ENCODE data around the gene ITGA1. TPM values are rescaled to one million over a fixed set of nuclear protein-coding genes. Genes with fewer than 3 reads are reported as not detected.

Gene ITGA1
- polyA plus RNA-seq, 1 donor (not counting 4 experiments of a cell fraction or from before 2014, with no cell fraction given) = 1.4 TPM

DNA sequence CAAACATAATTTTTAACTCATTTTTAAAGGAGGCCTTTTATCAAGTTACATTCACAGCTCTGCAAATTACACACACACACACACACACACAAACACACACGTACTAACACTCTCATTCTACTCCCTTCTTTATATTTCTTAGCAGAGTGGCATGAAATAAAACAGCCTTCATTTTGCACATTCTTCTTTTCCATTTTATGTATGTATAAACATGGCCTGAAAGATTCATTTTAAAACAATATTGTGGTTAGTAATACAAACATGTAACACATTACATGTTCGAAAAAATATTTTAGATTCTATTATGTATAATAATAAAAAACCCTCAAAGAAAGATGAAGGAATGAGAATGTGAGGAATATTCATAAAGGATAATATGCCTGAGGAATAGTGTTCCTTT is 115.4 kb downstream of the ITGA1 start:
- Histone ChIP-seq H3K4me2 (ENCODE audit: control insufficient read depth, extremely low read depth, insufficient read depth, low read depth, low read length) (no peak overlapping the region), H3K27ac (ENCODE audit: control insufficient read depth, insufficient read depth, low read length) (no peak overlapping the region), H3K27me3 (ENCODE audit: control insufficient read depth, extremely low read depth, insufficient read depth, low read length) (no peaks in the 10 kb centered on the region), H3K36me3 (ENCODE audit: control insufficient read depth in 2 of 2, extremely low read depth in 1 of 2, insufficient read depth in 2 of 2, low read length in 2 of 2) (no peaks in the 10 kb centered on the region), H3K9me3 (ENCODE audit: control insufficient read depth, low read depth, low read length) (no peaks in the 10 kb centered on the region), H4K20me1 (ENCODE audit: control insufficient read depth, extremely low read depth, insufficient read depth, low read length) (no peaks in the 10 kb centered on the region), H3K9me1 (ENCODE audit: control insufficient read depth, extremely low read depth, insufficient read depth, low read length) (no peaks in the 10 kb centered on the region), H2AFZ (ENCODE audit: control insufficient read depth, low read length) (no peak overlapping the region), H3K79me2 (ENCODE audit: control insufficient read depth, insufficient read depth, low read length) (no peaks in the 10 kb centered on the region), H3K4me3 (ENCODE audit: control insufficient read depth in 2 of 3, extremely low read depth in 1 of 3, insufficient read depth in 2 of 3, low read depth in 1 of 3, low read length in 3 of 3) (no peak overlapping the region), H3K4me1 (ENCODE audit: control insufficient read depth, extremely low read depth, insufficient read depth, low read length) (no peaks in the 10 kb centered on the region), H3K9ac (ENCODE audit: control insufficient read depth, extremely low read depth, insufficient read depth, low read length) (no peak overlapping the region)
- DNase-seq (ENCODE audit: low read depth, low spot score) = no peak
- TF ChIP-seq EZH2 (IDR thresholded peaks at IDR 0.05; ENCODE audit: low read length) = no peak
- TF ChIP-seq, protein P1, sequence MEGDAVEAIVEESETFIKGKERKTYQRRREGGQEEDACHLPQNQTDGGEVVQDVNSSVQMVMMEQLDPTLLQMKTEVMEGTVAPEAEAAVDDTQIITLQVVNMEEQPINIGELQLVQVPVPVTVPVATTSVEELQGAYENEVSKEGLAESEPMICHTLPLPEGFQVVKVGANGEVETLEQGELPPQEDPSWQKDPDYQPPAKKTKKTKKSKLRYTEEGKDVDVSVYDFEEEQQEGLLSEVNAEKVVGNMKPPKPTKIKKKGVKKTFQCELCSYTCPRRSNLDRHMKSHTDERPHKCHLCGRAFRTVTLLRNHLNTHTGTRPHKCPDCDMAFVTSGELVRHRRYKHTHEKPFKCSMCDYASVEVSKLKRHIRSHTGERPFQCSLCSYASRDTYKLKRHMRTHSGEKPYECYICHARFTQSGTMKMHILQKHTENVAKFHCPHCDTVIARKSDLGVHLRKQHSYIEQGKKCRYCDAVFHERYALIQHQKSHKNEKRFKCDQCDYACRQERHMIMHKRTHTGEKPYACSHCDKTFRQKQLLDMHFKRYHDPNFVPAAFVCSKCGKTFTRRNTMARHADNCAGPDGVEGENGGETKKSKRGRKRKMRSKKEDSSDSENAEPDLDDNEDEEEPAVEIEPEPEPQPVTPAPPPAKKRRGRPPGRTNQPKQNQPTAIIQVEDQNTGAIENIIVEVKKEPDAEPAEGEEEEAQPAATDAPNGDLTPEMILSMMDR (optimal IDR thresholded peaks at IDR 0.05 in 1 of 3, IDR thresholded peaks at IDR 0.05 in 1 of 3, conservative IDR thresholded peaks at IDR 0.05 in 1 of 3; ENCODE audit: extremely low read depth in 1 of 3, insufficient read depth in 2 of 3, low read length in 3 of 3) = no peak
- no peak for FAIRE-seq
- dilution Hi-C loops (cut with MboI; ENCODE audit: extremely low pct_ligation_motif_present, low sequenced_read_pairs) = loop anchor here (25.0 kb wide), 1 partner anchor 216 kb away; no protein-coding TSS in a partner anchor

GRCh38 chr5:52906343-52906742 is 118.6 kb downstream of the ITGA1 start:
- H2AFZ ChIP-seq (ENCODE audit: control insufficient read depth, low read length) = no peak overlapping the region
- H3K4me3 ChIP-seq (ENCODE audit: control insufficient read depth in 2 of 3, extremely low read depth in 1 of 3, insufficient read depth in 2 of 3, low read depth in 1 of 3, low read length in 3 of 3) = no peak overlapping the region
- H3K9ac ChIP-seq (ENCODE audit: control insufficient read depth, extremely low read depth, insufficient read depth, low read length) = no peak overlapping the region
- H3K36me3 ChIP-seq (ENCODE audit: control insufficient read depth in 2 of 2, extremely low read depth in 1 of 2, insufficient read depth in 2 of 2, low read length in 2 of 2) = no peaks in the 10 kb centered on the region
- H3K4me1 ChIP-seq (ENCODE audit: control insufficient read depth, extremely low read depth, insufficient read depth, low read length) = no peaks in the 10 kb centered on the region
- no peak overlapping the region for H3K27ac ChIP-seq (ENCODE audit: control insufficient read depth, insufficient read depth, low read length)
- no peaks in the 10 kb centered on the region for H3K79me2 ChIP-seq (ENCODE audit: control insufficient read depth, insufficient read depth, low read length)
- H3K4me2 ChIP-seq (ENCODE audit: control insufficient read depth, extremely low read depth, insufficient read depth, low read depth, low read length) = no peak overlapping the region
- DNase-seq (ENCODE audit: low read depth, low spot score) = no peak
- H4K20me1 ChIP-seq (ENCODE audit: control insufficient read depth, extremely low read depth, insufficient read depth, low read length) = no peaks in the 10 kb centered on the region
- no peak for FAIRE-seq
- dilution Hi-C loops (cut with MboI; ENCODE audit: extremely low pct_ligation_motif_present, low sequenced_read_pairs) = loop anchor here (25.0 kb wide), 1 partner anchor 219 kb away; no protein-coding TSS in a partner anchor
- H3K9me3 ChIP-seq (ENCODE audit: control insufficient read depth, low read depth, low read length) = no peaks in the 10 kb centered on the region
- H3K27me3 ChIP-seq (ENCODE audit: control insufficient read depth, extremely low read depth, insufficient read depth, low read length) = no peaks in the 10 kb centered on the region
- no peaks in the 10 kb centered on the region for H3K9me1 ChIP-seq (ENCODE audit: control insufficient read depth, extremely low read depth, insufficient read depth, low read length)
- TF ChIP-seq, protein P1 (optimal IDR thresholded peaks at IDR 0.05 in 1 of 3, IDR thresholded peaks at IDR 0.05 in 1 of 3, conservative IDR thresholded peaks at IDR 0.05 in 1 of 3; ENCODE audit: extremely low read depth in 1 of 3, insufficient read depth in 2 of 3, low read length in 3 of 3) = no peak
- TF ChIP-seq EZH2 (IDR thresholded peaks at IDR 0.05; ENCODE audit: low read length) = no peak
